Parathyroid adenoma (tissue), 2 donors: ENCODE measurements around the gene SOX30.

Experiments
- H2AFZ ChIP-seq: fragments of 300-600 bp; sonication (generic); one replicate; pipeline ENCODE4 v1.7.0; 2017; ENCODE audit warnings: antibody characterized with exemption, mild to moderate bottlenecking
- H3K27ac ChIP-seq: fragments of 300-600 bp; sonication (generic); one replicate; pipeline ENCODE4 v1.7.0; 2017
- H3K27me3 ChIP-seq: fragments of 300-600 bp; sonication (generic); one replicate; pipeline ENCODE4 v1.7.0; 2017; ENCODE audit warnings: low read length; ENCODE audit not compliant: control insufficient read depth, insufficient read depth
- H3K36me3 ChIP-seq: fragments of 300-600 bp; sonication (generic); one replicate; pipeline ENCODE4 v1.7.0; 2017; ENCODE audit warnings: low read length; ENCODE audit not compliant: control insufficient read depth, insufficient read depth
- H3K4me1 ChIP-seq: fragments of 300-600 bp; sonication (generic); one replicate; pipeline ENCODE4 v1.7.0; 2017; ENCODE audit warnings: control low read depth
- H3K4me2 ChIP-seq: fragments of 300-600 bp; sonication (generic); one replicate; pipeline ENCODE4 v1.7.0; 2017; ENCODE audit warnings: low read length
- H3K4me3 ChIP-seq: fragments of 300-600 bp; sonication (generic); one replicate; pipeline ENCODE4 v1.7.0; 2017; ENCODE audit warnings: low read depth, low read length
- H3K79me2 ChIP-seq: fragments of 300-600 bp; sonication (generic); one replicate; pipeline ENCODE4 v1.7.0; 2017; ENCODE audit warnings: control low read depth
- H3K9ac ChIP-seq: fragments of 300-600 bp; sonication (generic); one replicate; pipeline ENCODE4 v1.7.0; 2017; ENCODE audit warnings: mild to moderate bottlenecking
- H3K9me3 ChIP-seq: fragments of 300-600 bp; sonication (generic); one replicate; pipeline ENCODE4 v1.7.0; 2017; ENCODE audit warnings: low read length; ENCODE audit not compliant: control insufficient read depth
- CTCF ChIP-seq: fragments of 300-600 bp; sonication (generic); IDR thresholded peaks from one replicate; pipeline ENCODE4 v1.7.0; 2017; ENCODE audit warnings: antibody characterized with exemption, mild to moderate bottlenecking
- donor health status: primary hyperparathyroidism.

The SOX30 gene

GRCh38 chr5:157582731-157583620 is 69.3 kb downstream of the SOX30 start:
- H3K9ac ChIP-seq, result no peak overlapping the region
- no peaks in the 10 kb centered on the region for H3K79me2 ChIP-seq
- H2AFZ ChIP-seq, result no peak overlapping the region
- no peaks in the 10 kb centered on the region for H3K9me3 ChIP-seq
- no peak overlapping the region for H3K4me3 ChIP-seq
- H3K4me1 ChIP-seq, result no peaks in the 10 kb centered on the region
- no peaks in the 10 kb centered on the region for H3K36me3 ChIP-seq
- no peaks in the 10 kb centered on the region for H3K27me3 ChIP-seq
- TF ChIP-seq CTCF, result no peak
- H3K27ac ChIP-seq, result no peak overlapping the region
- no peak overlapping the region for H3K4me2 ChIP-seq

GRCh38 chr5:157581901-157582300 is 70.3 kb downstream of the SOX30 start:
- Histone ChIP-seq H3K36me3 (no peaks in the 10 kb centered on the region), H3K4me2 (no peak overlapping the region), H3K9ac (no peak overlapping the region), H3K79me2 (no peaks in the 10 kb centered on the region), H3K27me3 (no peaks in the 10 kb centered on the region), H3K9me3 (no peaks in the 10 kb centered on the region), H3K27ac (no peak overlapping the region), H3K4me3 (no peak overlapping the region), H2AFZ (no peak overlapping the region), H3K4me1 (no peaks in the 10 kb centered on the region)
- no peak for TF ChIP-seq CTCF

GRCh38 chr5:157578079-157578780 is 74.0 kb downstream of the SOX30 start:
- no peaks in the 10 kb centered on the region for H3K4me1 ChIP-seq
- no peak overlapping the region for H3K9ac ChIP-seq
- no peaks in the 10 kb centered on the region for H3K9me3 ChIP-seq
- H2AFZ ChIP-seq, result no peak overlapping the region
- H3K4me3 ChIP-seq, result no peak overlapping the region
- TF ChIP-seq CTCF, result no peak
- H3K27ac ChIP-seq, result no peak overlapping the region
- H3K79me2 ChIP-seq, result no peaks in the 10 kb centered on the region
- no peaks in the 10 kb centered on the region for H3K36me3 ChIP-seq
- no peaks in the 10 kb centered on the region for H3K27me3 ChIP-seq
- no peak overlapping the region for H3K4me2 ChIP-seq

- H3K9me3 ChIP-seq, result no peaks in the 10 kb centered on the region
- TF ChIP-seq CTCF, result no peak
- no peak overlapping the region for H3K4me3 ChIP-seq
- no peaks in the 10 kb centered on the region for H3K79me2 ChIP-seq
- H3K9ac ChIP-seq, result no peak overlapping the region
- H3K4me2 ChIP-seq, result no peak overlapping the region
- no peak overlapping the region for H3K27ac ChIP-seq
- H2AFZ ChIP-seq, result no peak overlapping the region
- no peaks in the 10 kb centered on the region for H3K4me1 ChIP-seq
- H3K27me3 ChIP-seq, result no peaks in the 10 kb centered on the region
- no peaks in the 10 kb centered on the region for H3K36me3 ChIP-seq
These were observed 75.6 kb downstream of the SOX30 start for GRCh38 chr5:157576678-157577077.
